Hepatocyte (in vitro differentiated cells): Measurements from ENCODE around the gene PXN. TPM values are rescaled to one million over a fixed set of nuclear protein-coding genes. Genes with fewer than 3 reads are reported as not detected.

Experiments used
- DNase-seq: peaks from one replicate; pipeline ENCODE4 v3.0.0-alpha.2; 2016; ENCODE audit warnings: low spot score
- H2AFZ ChIP-seq: fragments of 200-600 bp; sonication (generic); 2 replicates; pipeline ENCODE4 v1.6.0; 2016; ENCODE audit warnings: antibody characterized with exemption, mild to moderate bottlenecking
- H3K27ac ChIP-seq: fragments of 200-600 bp; sonication (generic); 2 replicates; pipeline ENCODE4 v1.5.1; 2016; ENCODE audit warnings: mild to moderate bottlenecking
- H3K27me3 ChIP-seq: fragments of 200-600 bp; sonication (generic); 2 replicates; pipeline ENCODE4 v1.6.1; 2016
- H3K36me3 ChIP-seq: fragments of 200-600 bp; sonication (generic); replicated peaks from 2 replicates; pipeline ENCODE4 v1.5.1; 2016; ENCODE audit warnings: low read depth; ENCODE audit not compliant: insufficient read depth
- H3K4me1 ChIP-seq: fragments of 200-600 bp; sonication (generic); 2 replicates; pipeline ENCODE4 v1.5.1; 2016; ENCODE audit warnings: mild to moderate bottlenecking, moderate library complexity; ENCODE audit not compliant: insufficient read depth
- H3K4me2 ChIP-seq: fragments of 200-600 bp; sonication (generic); 2 replicates; pipeline ENCODE4 v1.6.0; 2016
- H3K4me3 ChIP-seq: fragments of 200-600 bp; sonication (generic); 2 replicates; pipeline ENCODE4 v1.5.1; 2016; ENCODE audit warnings: mild to moderate bottlenecking
- H3K79me2 ChIP-seq: fragments of 200-600 bp; sonication (generic); 2 replicates; pipeline ENCODE4 v1.6.0; 2017; ENCODE audit warnings: mild to moderate bottlenecking
- H3K9me2 ChIP-seq: fragments of 200-600 bp; sonication (generic); replicated peaks from 2 replicates; pipeline ENCODE4 v1.6.0; 2017; ENCODE audit warnings: mild to moderate bottlenecking; ENCODE audit not compliant: insufficient read depth
- H3K9me3 ChIP-seq: fragments of 200-600 bp; sonication (generic); 2 replicates; pipeline ENCODE4 v1.5.1; 2016; ENCODE audit warnings: low read depth, mild to moderate bottlenecking
- H4K20me1 ChIP-seq: fragments of 200-600 bp; sonication (generic); 2 replicates; pipeline ENCODE4 v1.6.0; 2016; ENCODE audit warnings: mild to moderate bottlenecking; ENCODE audit not compliant: insufficient read depth, poor library complexity, severe bottlenecking
- EZH2 ChIP-seq: fragments of 200-600 bp; sonication (generic); IDR thresholded peaks from 2 replicates; pipeline ENCODE4 v1.6.1; 2016; ENCODE audit warnings: antibody characterized with exemption, mild to moderate bottlenecking, borderline replicate concordance
- EZH2phosphoT487 ChIP-seq: fragments of 200-600 bp; sonication (generic); IDR thresholded peaks from one replicate; pipeline ENCODE4 v1.6.1; 2018; ENCODE audit warnings: antibody characterized with exemption, mild to moderate bottlenecking, low read depth, moderate library complexity; ENCODE audit not compliant: unreplicated experiment, severe bottlenecking
- WGBS: methylation state at CpG from one replicate; pipeline ENCODE4 v1.1.6; 2016; ENCODE audit warnings: low lambda C conversion rate; ENCODE audit errors: missing lambda C conversion rate; 5-methylcytosine and 5-hydroxymethylcytosine counted together
- polyA plus RNA-seq: library from polyadenylated mRNA; unstranded; fragments of >200 nt; fragmentation: Nextera tagmentation; extraction: Ambion mirVana; gene quantifications from 2 replicates; pipeline ENCODE4 v1.2.1, GENCODE V29; 2016
- total RNA-seq: library from RNA; depleted of rRNA; stranded (reverse); fragments of >200 nt; gene quantifications from 2 replicates; pipeline ENCODE4 v1.2.3, GENCODE V29; 2014
- TF ChIP-seq, protein P1 (sequence below): fragments of 200-600 bp; sonication (generic); IDR thresholded peaks from 2 replicates; pipeline ENCODE4 v1.5.1; 2016; ENCODE audit warnings: antibody characterized with exemption, mild to moderate bottlenecking; ENCODE audit not compliant: poor library complexity

Gene PXN
- total RNA-seq (26.7 and 30.4 TPM in 2 replicates), polyA plus RNA-seq (61.7 and 69.3 TPM in 2 replicates)

DNA sequence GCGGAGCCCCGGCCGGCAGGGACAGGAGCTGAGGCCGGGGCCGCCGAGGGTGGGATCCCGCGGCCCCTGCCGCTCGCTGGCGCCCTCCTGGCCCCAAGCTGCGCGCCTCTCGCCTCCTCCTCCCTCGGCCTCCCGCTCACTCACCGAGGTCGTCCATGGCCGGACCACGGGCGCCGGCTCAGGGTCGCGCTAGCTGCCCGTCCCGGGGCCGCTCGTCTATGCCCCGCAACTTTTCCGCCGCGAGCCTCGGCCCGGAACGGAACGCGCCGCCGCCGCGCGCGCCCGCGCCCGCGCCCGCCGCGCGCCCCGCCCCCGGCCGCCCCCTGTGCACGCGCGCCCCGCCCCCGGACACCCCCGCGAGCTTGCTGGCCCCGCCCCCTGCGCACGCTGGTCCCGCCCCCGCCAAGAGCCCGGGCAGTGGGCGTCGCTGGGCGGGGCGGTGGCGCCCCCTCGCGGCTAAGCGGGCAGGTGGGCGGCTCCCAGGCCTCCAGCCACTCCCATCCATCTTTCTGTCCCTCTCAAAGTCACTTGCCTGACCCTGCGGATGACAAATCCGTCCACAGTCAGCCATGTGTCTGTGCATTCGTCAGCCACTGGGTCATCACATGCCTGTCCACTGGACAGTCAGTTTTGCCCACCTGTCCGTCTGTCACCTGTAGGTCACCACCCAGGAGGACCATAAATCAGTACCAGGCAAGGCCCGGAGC lies at the start of gene PXN:
Gene PXN, minus strand, starts transcription at position 258 of the 707 bp plus-strand sequence. Its CDS starts 101 bp downstream, at position 157.
- WGBS = 4% methylated on average over 32 of the region's 81 CpGs
- no peaks in the 10 kb centered on the region for H3K9me2 ChIP-seq
- H3K79me2 ChIP-seq = peaks cover 48% of the 10 kb centered on the region
- H3K27me3 ChIP-seq = no peaks in the 10 kb centered on the region
- DNase-seq = peak; percentile 94
- peak within 1 kb of the TSS; percentile 95 for H3K4me3 ChIP-seq
- peak within 1 kb of the TSS; percentile 84 for H3K27ac ChIP-seq
- H3K4me2 ChIP-seq = peak within 1 kb of the TSS; percentile 82
- peaks cover 42% of the 10 kb centered on the region for H3K4me1 ChIP-seq
- H4K20me1 ChIP-seq = peaks cover 35% of the 10 kb centered on the region
- no peaks in the 10 kb centered on the region for H3K9me3 ChIP-seq
- no peaks in the 10 kb centered on the region for H3K36me3 ChIP-seq
- H2AFZ ChIP-seq = no peak within 1 kb of the TSS
- TF ChIP-seq EZH2 (no peak), EZH2phosphoT487 (no peak)
- TF ChIP-seq, protein P1, sequence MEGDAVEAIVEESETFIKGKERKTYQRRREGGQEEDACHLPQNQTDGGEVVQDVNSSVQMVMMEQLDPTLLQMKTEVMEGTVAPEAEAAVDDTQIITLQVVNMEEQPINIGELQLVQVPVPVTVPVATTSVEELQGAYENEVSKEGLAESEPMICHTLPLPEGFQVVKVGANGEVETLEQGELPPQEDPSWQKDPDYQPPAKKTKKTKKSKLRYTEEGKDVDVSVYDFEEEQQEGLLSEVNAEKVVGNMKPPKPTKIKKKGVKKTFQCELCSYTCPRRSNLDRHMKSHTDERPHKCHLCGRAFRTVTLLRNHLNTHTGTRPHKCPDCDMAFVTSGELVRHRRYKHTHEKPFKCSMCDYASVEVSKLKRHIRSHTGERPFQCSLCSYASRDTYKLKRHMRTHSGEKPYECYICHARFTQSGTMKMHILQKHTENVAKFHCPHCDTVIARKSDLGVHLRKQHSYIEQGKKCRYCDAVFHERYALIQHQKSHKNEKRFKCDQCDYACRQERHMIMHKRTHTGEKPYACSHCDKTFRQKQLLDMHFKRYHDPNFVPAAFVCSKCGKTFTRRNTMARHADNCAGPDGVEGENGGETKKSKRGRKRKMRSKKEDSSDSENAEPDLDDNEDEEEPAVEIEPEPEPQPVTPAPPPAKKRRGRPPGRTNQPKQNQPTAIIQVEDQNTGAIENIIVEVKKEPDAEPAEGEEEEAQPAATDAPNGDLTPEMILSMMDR = peak; percentile 76

DNA sequence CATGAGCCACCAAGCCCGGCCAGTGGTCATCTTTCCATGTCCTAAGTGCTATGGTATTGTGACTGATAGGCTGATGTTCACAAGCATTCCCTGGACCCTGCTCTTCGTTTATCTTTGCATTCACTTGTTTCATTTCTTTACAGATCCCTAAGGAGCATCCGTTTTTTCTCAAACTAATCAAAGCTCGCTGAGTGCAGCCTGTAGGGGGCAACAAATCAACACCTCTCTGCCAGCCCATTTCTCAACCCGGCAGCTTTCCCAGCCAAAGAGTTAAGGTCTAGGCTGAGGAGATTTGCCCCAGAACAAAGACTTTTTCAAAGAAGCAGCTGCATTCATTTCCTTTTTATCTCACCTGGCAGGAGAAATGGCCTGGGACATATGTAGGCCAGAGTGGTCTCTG lies 48.7 kb upstream of the PXN start:
- no peaks in the 10 kb centered on the region for H3K27me3 ChIP-seq
- no peaks in the 10 kb centered on the region for H3K36me3 ChIP-seq
- no peak for DNase-seq
- WGBS = 56% methylated on average over 5 of the region's 5 CpGs
- no peaks in the 10 kb centered on the region for H3K9me3 ChIP-seq
- no peak overlapping the region for H3K4me2 ChIP-seq
- no peaks in the 10 kb centered on the region for H3K79me2 ChIP-seq
- no peak for TF ChIP-seq EZH2
- TF ChIP-seq, protein P1 = peak; percentile 13
- no peak for TF ChIP-seq EZH2phosphoT487
- no peak overlapping the region for H3K4me3 ChIP-seq
- H3K27ac ChIP-seq = no peak overlapping the region
- peaks cover 4% of the 10 kb centered on the region for H3K4me1 ChIP-seq
- H3K9me2 ChIP-seq = no peaks in the 10 kb centered on the region
- no peaks in the 10 kb centered on the region for H4K20me1 ChIP-seq
- no peak overlapping the region for H2AFZ ChIP-seq

DNA sequence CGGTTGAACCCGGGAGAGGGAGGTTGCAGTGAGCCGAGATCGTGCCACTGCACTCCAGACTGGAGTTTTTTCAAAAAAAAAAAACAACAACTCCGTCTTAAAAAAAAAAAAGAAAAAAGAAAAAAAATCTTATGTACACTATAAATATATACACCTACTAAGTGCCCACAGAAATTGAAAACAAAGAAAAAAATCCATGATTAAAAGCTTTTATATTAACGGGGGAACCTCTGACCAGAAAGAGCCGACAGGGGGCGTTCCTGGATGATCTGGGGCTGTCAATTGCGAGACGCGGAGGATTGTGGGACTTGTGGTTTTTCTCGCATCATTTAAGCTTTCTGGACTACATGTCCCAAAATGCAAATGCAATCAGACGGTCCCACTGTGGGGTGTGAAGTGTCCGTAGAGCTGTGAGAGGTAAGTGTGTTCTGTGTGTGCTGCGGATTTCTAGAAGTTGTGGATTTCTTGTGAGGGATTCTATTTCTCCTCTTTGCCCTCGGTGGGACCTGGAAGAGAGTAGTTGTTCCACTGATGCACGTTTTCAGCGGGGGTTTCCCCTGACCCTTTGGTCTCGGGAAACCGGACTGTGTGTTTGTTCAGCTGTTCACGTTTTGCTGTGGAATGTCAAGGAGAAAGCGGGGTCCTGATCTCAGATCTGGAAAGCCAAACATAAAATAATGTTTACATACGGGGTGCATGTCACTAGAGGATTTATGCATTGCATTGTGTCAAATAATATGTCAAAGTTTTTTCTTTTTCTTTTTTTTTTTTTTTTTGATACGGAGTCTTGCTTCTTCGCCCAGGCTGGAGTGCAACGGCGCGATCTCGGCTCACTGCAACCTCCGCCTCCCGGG lies 36.7 kb upstream of the PXN start, which contains the start of gene SIRT4:
Gene SIRT4, plus strand, starts transcription at position 360 of the 854 bp plus-strand sequence. CDS start 1,241 bp downstream, outside the sequence.
- DNase-seq = peak; percentile 95
- no peaks in the 10 kb centered on the region for H3K79me2 ChIP-seq
- 13% methylated on average over 30 of the region's 31 CpGs for WGBS
- peak within 1 kb of the TSS; percentile 30 for H3K4me3 ChIP-seq
- H3K27ac ChIP-seq = peak within 1 kb of the TSS; percentile 76
- TF ChIP-seq, protein P1 = peak; percentile 93
- TF ChIP-seq EZH2phosphoT487 = no peak
- H3K36me3 ChIP-seq = no peaks in the 10 kb centered on the region
- no peaks in the 10 kb centered on the region for H3K9me3 ChIP-seq
- H3K9me2 ChIP-seq = no peaks in the 10 kb centered on the region
- no peaks in the 10 kb centered on the region for H4K20me1 ChIP-seq
- H3K4me2 ChIP-seq = peak within 1 kb of the TSS; percentile 64
- no peaks in the 10 kb centered on the region for H3K27me3 ChIP-seq
- peak within 1 kb of the TSS; percentile 55 for H2AFZ ChIP-seq
- no peaks in the 10 kb centered on the region for H3K4me1 ChIP-seq
